ENCODE measurements around the gene UBE2G1.

The UBE2G1 gene

GRCh38 chr17:4241535-4241934 is 124.9 kb downstream of the UBE2G1 start:
- no peak for DNase-seq

GRCh38 chr17:4236456-4236855 is 130.0 kb downstream of the UBE2G1 start:
- no peak for DNase-seq

GRCh38 chr17:4235372-4236279 is 130.8 kb downstream of the UBE2G1 start:
- DNase-seq: no peak

GRCh38 chr17:4234401-4234800 is 132.1 kb downstream of the UBE2G1 start:
- no peak for DNase-seq

GRCh38 chr17:4233668-4234258 is 132.7 kb downstream of the UBE2G1 start:
- no peak for DNase-seq

DNA sequence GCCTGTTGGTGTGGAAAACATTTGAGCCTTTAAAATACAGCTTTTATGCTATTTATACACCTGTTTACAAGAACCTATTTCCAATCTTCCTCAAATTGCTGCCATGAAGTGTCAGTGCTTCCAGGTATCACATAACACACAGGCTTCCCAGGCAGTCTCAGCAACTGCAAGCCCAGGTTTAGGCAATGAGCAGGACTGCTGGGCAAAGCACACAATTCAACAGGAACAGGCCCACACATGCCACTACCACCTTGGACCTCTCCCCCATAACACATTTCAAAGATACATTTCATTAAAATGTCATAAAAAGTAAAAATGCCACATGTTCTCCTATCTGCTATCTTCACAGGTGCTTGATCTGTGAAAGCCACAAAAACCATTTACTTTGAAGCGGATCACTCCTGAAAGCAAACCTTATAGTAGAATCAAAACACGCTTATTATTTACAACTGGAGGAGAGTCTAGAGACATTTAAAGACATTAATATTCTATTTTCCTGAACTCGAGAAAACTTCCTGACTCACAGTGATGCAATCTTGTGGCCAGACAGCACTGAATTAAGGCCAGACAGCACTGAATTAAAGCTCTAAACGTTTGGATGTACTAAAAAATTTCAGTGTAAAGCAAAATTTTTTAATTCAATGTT is 134.2 kb downstream of the UBE2G1 start:
- no peak for DNase-seq

GRCh38 chr17:4229627-4230541 is 136.6 kb downstream of the UBE2G1 start:
- no peak for DNase-seq

DNA sequence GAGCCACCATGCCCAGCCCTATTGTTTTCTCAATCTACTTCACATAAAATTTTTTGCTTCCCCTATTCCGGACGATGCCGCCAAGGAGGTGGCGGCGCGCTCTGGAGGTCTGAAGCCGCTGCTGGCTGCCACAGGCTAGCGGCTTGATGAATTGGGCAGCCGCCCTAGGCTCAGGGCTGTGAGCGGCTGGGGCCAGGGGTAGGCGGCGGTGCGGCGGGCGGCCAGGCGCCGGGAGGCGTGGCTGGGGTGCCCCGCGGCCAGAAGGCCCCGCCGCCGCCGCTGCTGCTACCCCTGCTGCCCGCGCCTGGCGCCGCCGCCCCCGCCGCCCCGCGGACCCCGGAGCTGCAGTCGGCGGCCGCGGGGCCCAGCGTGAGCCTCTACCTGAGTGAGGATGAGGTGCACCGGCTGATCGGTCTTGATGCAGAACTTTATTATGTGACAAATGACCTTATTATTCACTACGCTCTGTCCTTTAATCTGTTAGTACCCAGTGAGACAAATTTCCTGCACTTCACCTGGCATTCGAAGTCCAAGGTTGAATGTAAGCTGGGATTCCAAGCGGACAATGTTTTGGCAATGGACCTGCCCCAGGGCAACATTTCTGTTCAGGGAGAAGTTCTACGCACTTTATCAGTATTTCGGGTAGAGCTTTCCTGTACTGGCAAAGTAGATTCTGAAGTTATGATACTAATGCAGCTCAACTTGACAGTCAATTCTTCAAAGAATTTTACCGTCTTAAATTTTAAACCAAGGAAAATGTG is 144.4 kb downstream of the UBE2G1 start:
- DNase-seq: no peak

DNA sequence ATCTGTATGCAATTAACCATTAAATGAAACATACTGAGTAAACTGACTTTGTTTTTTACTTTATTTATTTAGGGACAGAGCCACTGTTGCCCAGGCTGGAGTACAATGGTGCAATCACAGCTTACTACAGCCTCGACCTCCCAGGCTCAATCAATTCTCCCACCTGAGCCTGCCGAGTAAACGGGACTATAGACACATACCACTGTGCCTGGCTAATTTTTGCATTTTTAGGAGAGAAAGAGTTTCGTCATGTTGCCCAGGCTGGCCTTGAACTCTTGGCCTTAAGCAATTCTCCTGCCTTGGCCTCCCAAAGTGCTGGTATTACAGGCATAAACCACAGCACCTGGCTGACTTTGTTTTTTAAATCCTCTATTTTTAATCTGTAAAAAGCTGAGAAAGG is 145.3 kb downstream of the UBE2G1 start:
- no peak for DNase-seq

DNA sequence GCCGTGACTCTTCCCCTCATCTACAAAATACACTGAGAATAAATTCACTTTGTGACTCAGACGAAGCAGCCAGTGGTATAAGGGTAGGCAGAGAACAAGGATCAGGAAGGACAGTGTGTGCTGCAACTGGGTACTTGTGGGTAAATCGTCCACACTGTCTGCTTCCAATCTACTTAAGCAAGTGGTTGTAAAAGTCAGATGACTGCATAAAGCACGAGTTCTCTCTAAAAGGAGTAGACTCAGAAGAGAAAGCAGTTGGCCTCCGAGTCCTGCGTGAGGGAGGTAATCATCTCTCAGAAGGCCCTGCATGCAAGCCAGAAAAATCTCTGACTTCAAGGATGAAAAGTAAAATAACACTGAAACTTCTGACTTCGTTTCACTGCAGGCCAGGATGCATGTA is 145.8 kb downstream of the UBE2G1 start:
- DNase-seq: no peak
